K562 (cell line): ENCODE measurements around the gene MRPL41. TPM values are rescaled to one million over a fixed set of nuclear protein-coding genes. Genes with fewer than 3 reads are reported as not detected.

Experiments used
- ATAC-seq: fragments of 200-7000 bp; cut with Tn5 transposase; 3 replicates; pipeline ENCODE4 v1.9.1; 2020; ENCODE audit warnings: moderate library complexity
- BruUV-seq: library from RNA; stranded (reverse); fragments of 400-500 nt; replicated peaks from 2 replicates; lab custom pipeline; 2021; lab: Mats Ljungman, UMichigan
- CTCF ChIA-PET: fragments of 300-600 bp; formaldehyde crosslinking; extraction: SDS; loops from one replicate; lab custom pipeline; 2021; ENCODE audit warnings: low intra/inter-chr PET ratio; lab: Yijun Ruan, JAX
- POLR2A ChIA-PET: fragments of 300-600, 350-650 bp; sonication (Branson Sonifier 250); formaldehyde crosslinking; extraction: SDS; loops from one replicate; lab custom pipeline; 2021; ENCODE audit warnings: antibody characterized with exemption, inconsistent platforms; lab: Yijun Ruan, JAX
- DNase-seq, 4 experiments: peaks; one replicate each; pipeline versions ENCODE4 v3.0.0 to v3.0.0-alpha.2; 2011 to 2018; ENCODE audit warnings: low spot score in 3 of 4, mixed read lengths in 3 of 4; ENCODE audit errors: extremely low read depth in 1 of 4
- FAIRE-seq: peaks from 2 replicates; lab custom pipeline; 2011; peaks lifted over from hg19 to GRCh38; lab: Jason Lieb, UNC
- H2AFZ ChIP-seq: 2 replicates; pipeline ENCODE4 v1.6.0; 2011; ENCODE audit warnings: low read depth, low read length, control low read depth, inconsistent platforms
- H3K27ac ChIP-seq: fragments of 200-600 bp; 3 replicates; pipeline ENCODE4 v1.8.0; 2011; ENCODE audit warnings: low read depth, mild to moderate bottlenecking, control low read depth, inconsistent platforms, low read length, moderate library complexity, mixed read lengths; ENCODE audit errors: extremely low read depth
- H3K27me3 ChIP-seq, 2 experiments: fragments of 300-600 bp in 1 of 2; 2 replicates in 1 of 2; 3 replicates in 1 of 2; pipeline versions ENCODE4 v1.6.0 to v1.8.0; 2011; ENCODE audit warnings: inconsistent platforms in 2 of 2, low read length in 2 of 2, mild to moderate bottlenecking in 1 of 2, mixed read lengths in 1 of 2, moderate library complexity in 1 of 2; ENCODE audit not compliant: control insufficient read depth in 2 of 2, insufficient read depth in 2 of 2
- H3K36me3 ChIP-seq: fragments of 300-600 bp; 3 replicates; pipeline ENCODE4 v1.8.0; 2011; ENCODE audit warnings: mild to moderate bottlenecking, low read length, inconsistent platforms; ENCODE audit not compliant: control insufficient read depth, insufficient read depth
- H3K4me1 ChIP-seq, 2 experiments: fragments of 200-600 bp in 1 of 2; replicated peaks in 1 of 2; 2 replicates in 1 of 2; 3 replicates in 1 of 2; pipeline versions ENCODE4 v1.5.1 to v1.8.0; 2011; ENCODE audit warnings: inconsistent platforms in 2 of 2, low read length in 2 of 2, mild to moderate bottlenecking in 1 of 2, mixed read lengths in 1 of 2, moderate library complexity in 1 of 2; ENCODE audit not compliant: control insufficient read depth in 2 of 2, insufficient read depth in 2 of 2
- H3K4me2 ChIP-seq: 2 replicates; pipeline ENCODE4 v1.6.1; 2011; ENCODE audit warnings: low read length, control low read depth, inconsistent platforms, mixed read lengths; ENCODE audit not compliant: insufficient read depth
- H3K4me3 ChIP-seq: fragments of 200-600 bp; sonication (generic), shearing (Covaris generic); 2 replicates; pipeline ENCODE4 v1.5.1; 2016; ENCODE audit warnings: control low read depth, inconsistent platforms
- H3K79me2 ChIP-seq: fragments of 200-600 bp; 3 replicates; pipeline ENCODE4 v1.8.0; 2011; ENCODE audit warnings: low read length, inconsistent platforms; ENCODE audit not compliant: control insufficient read depth, insufficient read depth
- H3K9ac ChIP-seq, 2 experiments: 2 replicates each; pipeline versions ENCODE4 v1.6.0 to v1.6.1; 2011; ENCODE audit warnings: low read depth in 2 of 2, low read length in 2 of 2, control low read depth in 1 of 2, inconsistent platforms in 1 of 2, mild to moderate bottlenecking in 1 of 2, mixed read lengths in 1 of 2; ENCODE audit not compliant: insufficient read depth in 1 of 2
- H3K9me1 ChIP-seq: one replicate; pipeline ENCODE4 v1.6.0; 2011; ENCODE audit warnings: inconsistent platforms, mild to moderate bottlenecking, low read length, moderate library complexity; ENCODE audit not compliant: control insufficient read depth, insufficient read depth
- H3K9me3 ChIP-seq: replicated peaks from 2 replicates; pipeline ENCODE4 v1.5.1; 2011; ENCODE audit warnings: low read depth, low read length, inconsistent platforms; ENCODE audit not compliant: control insufficient read depth, insufficient read depth
- H4K20me1 ChIP-seq: replicated peaks from 2 replicates; pipeline ENCODE4 v1.6.1; 2011; ENCODE audit warnings: low read length, inconsistent platforms, mixed read lengths; ENCODE audit not compliant: control insufficient read depth, insufficient read depth
- EWSR1 ChIP-seq: fragments of 450-650 bp; IDR thresholded peaks from 2 replicates; pipeline ENCODE4 v1.6.1; 2018; ENCODE audit warnings: borderline replicate concordance, mild to moderate bottlenecking, low read depth, moderate library complexity; ENCODE audit not compliant: partially characterized antibody
- TGIF2 ChIP-seq: sonication (generic); formaldehyde crosslinking; IDR thresholded peaks from 2 replicates; pipeline ENCODE4 v1.8.1; 2022; ENCODE audit warnings: mild to moderate bottlenecking, missing genetic modification reagents, moderate library complexity
- ZNF507 ChIP-seq: conservative IDR thresholded peaks from 2 replicates; pipeline ENCODE4 v1.6.1; 2017; ENCODE audit warnings: missing genetic modification characterization, missing compliant biosample characterization
- ZNF699 ChIP-seq: fragments of 250-450 bp; sonication (Bioruptor Pico); IDR thresholded peaks from 2 replicates; pipeline ENCODE4 v1.8.0; 2021; ENCODE audit warnings: mild to moderate bottlenecking, moderate library complexity; ENCODE audit not compliant: insufficient replicate concordance
- WGBS: fragments of 100-300 bp; shearing (Covaris generic); methylation state at CpG from one replicate; pipeline ENCODE4 v1.1.6; 2016; ENCODE audit warnings: low coverage, mixed read lengths; ENCODE audit not compliant: insufficient coverage; ENCODE audit errors: missing lambda C conversion rate; 5-methylcytosine and 5-hydroxymethylcytosine counted together
- in situ Hi-C: fragments of 300-500 bp; cut with MboI; formaldehyde crosslinking; loops from 4 replicates; pipeline ENCODE4 v1.15.0; 2018; ENCODE audit warnings: inconsistent platforms, mixed read lengths
- intact Hi-C: fragments of 100-400 bp; cut with micrococcal nuclease; formaldehyde crosslinking; loops from 2 replicates; pipeline ENCODE4 v1.14.2; 2022
- polyA plus RNA-seq, 8 experiments: library from polyadenylated mRNA; depleted of rRNA in 4 of 8; stranded (reverse) in 5 of 8; unstranded in 3 of 8; fragments of >200 nt; fragmentation: Nextera tagmentation in 2 of 8; fragmentation: Illumina TruSeq in 1 of 8; extraction: Ambion mirVana in 2 of 8; extraction: Trizol in 1 of 8; gene quantifications; 2 replicates each; pipeline versions ENCODE4 v1.2.1 to v1.2.3, GENCODE V29; 2011 to 2014; ENCODE audit warnings: inconsistent platforms in 1 of 8, missing spikeins in 1 of 8
- total RNA-seq, 7 experiments: library from RNA; depleted of rRNA in 6 of 7; stranded (reverse); fragments of >200 nt in 6 of 7; fragmentation: Illumina TruSeq in 2 of 7; extraction: Trizol in 2 of 7; gene quantifications; 2 replicates each; pipeline versions ENCODE4 v1.2.1 to v1.2.3, GENCODE V29; 2011 to 2021; ENCODE audit warnings: low replicate concordance in 1 of 7

Gene MRPL41
- total and polyA plus RNA-seq, 9 of the 15 experiments (the other 6 are each of a cell fraction or from before 2014, with no cell fraction given), result 2.6 to 259 (median 21.6) TPM

DNA sequence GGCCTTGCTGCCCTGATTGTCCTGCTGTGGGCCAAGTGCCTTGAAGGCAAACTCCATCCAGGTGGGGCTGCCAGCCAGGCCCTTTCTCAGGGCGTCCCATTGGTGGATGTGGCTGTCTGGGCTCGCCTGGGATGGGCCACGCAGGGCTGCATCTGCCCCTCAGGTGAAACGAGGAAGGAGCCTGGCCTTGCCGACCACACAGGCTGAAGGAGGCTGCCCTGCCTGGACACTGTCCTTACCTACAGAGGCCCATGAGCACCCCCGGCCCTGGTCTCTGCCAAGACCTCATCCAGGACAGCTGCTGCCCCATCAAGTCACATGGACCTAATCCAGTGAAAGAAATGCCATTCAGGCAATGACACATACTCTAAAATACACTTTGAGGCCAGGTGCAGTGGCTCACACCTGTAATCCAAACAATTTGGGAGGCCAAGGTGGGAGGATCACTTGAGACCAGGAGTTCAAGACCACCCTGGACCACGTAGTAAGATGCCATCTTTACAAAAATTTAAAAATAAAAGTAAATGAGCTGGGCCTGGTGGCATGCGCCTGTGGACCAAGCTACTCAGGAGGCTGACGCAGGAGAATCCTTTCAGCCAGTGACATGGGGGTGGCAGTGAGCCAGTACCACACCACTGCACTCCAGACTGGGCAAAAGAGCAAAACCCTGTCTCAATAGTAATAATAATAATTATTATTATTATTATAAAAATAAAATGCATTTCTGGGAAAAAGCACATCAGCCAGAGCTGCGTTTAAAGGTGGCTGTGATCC is 35.3 kb upstream of the MRPL41 start:
- H3K9me1 ChIP-seq, result no peaks in the 10 kb centered on the region
- no peak overlapping the region for H3K4me3 ChIP-seq
- H3K4me1 ChIP-seq, result peaks cover 11 to 47% of the 10 kb centered on the region in 2 experiments; a peak in 4 of 5 replicates
- TF ChIP-seq EWSR1, result no peak
- no peak for TF ChIP-seq ZNF699 (CRISPR knock-in tag)
- no peak for TF ChIP-seq TGIF2
- TF ChIP-seq ZNF507 (tag), result peak; percentile 93
- H3K4me2 ChIP-seq, result no peak overlapping the region
- no peak overlapping the region for H2AFZ ChIP-seq
- ChIA-PET CTCF (no interaction called here), POLR2A (no interaction called here)
- no peaks in the 10 kb centered on the region for H3K36me3 ChIP-seq
- no peak for FAIRE-seq
- ATAC-seq, result no peak
- no peaks in the 10 kb centered on the region for H3K79me2 ChIP-seq
- peak in 2 of 4 experiments; percentile 24 to 31 for DNase-seq
- H3K9me3 ChIP-seq, result no peaks in the 10 kb centered on the region
- in situ Hi-C loops, result no loop called here
- intact Hi-C loops, result no loop called here
- no peak overlapping the region for H3K27ac ChIP-seq
- WGBS, result 20% methylated on average over 10 of the region's 10 CpGs
- BruUV-seq, result no TSS peak
- no peaks in the 10 kb centered on the region for H4K20me1 ChIP-seq
- no peaks in the 10 kb centered on the region for H3K27me3 ChIP-seq
- H3K9ac ChIP-seq, result no peak overlapping the region
